HG02588 (cell line): ENCODE data around the gene PAM16.
"Not testable (repeated sequence)": the region's sequence is repeated elsewhere in the genome, so short reads cannot be mapped to it uniquely, and the experiment has no call there.

Experiments used
- ATAC-seq: cut with Tn5 transposase; IDR thresholded peaks from one replicate; pipeline ENCODE4 v1.9.1; 2021; ENCODE audit warnings: mild to moderate bottlenecking, moderate library complexity; ENCODE audit not compliant: unreplicated experiment

PAM16 gene

GRCh38 chr16:4350787-4351659 is at the start of gene PAM16:
TSS of gene PAM16 (minus strand) at chr16:4351321. CDS start at chr16:4351234, 87 bp downstream.
- ATAC-seq = peak; percentile 87

- no peak for ATAC-seq
Observed at GRCh38 chr16:4399001-4399730, 48.0 kb upstream of the PAM16 start.

GRCh38 chr16:4395055-4395726 is 44.1 kb upstream of the PAM16 start:
- no peak for ATAC-seq

- not testable (repeated sequence) for ATAC-seq
Observed at GRCh38 chr16:4393850-4394249, 42.7 kb upstream of the PAM16 start.

- no peak for ATAC-seq
Observed at GRCh38 chr16:4393240-4393600, 42.1 kb upstream of the PAM16 start.

- ATAC-seq = no peak
Observed at GRCh38 chr16:4392382-4393239, 41.5 kb upstream of the PAM16 start.

GRCh38 chr16:4391631-4392381 is 40.7 kb upstream of the PAM16 start:
- no peak for ATAC-seq

GRCh38 chr16:4390266-4391260 is 39.4 kb upstream of the PAM16 start:
- ATAC-seq = no peak

- no peak for ATAC-seq
Observed at GRCh38 chr16:4389051-4389955, 38.2 kb upstream of the PAM16 start.

GRCh38 chr16:4388271-4389021 is 37.3 kb upstream of the PAM16 start:
- no peak for ATAC-seq

GRCh38 chr16:4387781-4388180 is 36.7 kb upstream of the PAM16 start:
- no peak for ATAC-seq

GRCh38 chr16:4386951-4387565 is 35.9 kb upstream of the PAM16 start:
- ATAC-seq = no peak

- no peak for ATAC-seq
Observed at GRCh38 chr16:4386451-4386805, 35.3 kb upstream of the PAM16 start.

- no peak for ATAC-seq
Observed at GRCh38 chr16:4385789-4386450, 34.8 kb upstream of the PAM16 start.

GRCh38 chr16:4385066-4385788 is 34.1 kb upstream of the PAM16 start:
- no peak for ATAC-seq
